Measurements from ENCODE around the gene AACS.
A peak's percentile ranks its signal among the peaks of the same experiment; 100 is the strongest.

Gene AACS

GRCh38 chr12:125187148-125187745 lies 122.0 kb downstream of the AACS start:
- DNase-seq, result no peak

- DNase-seq, result peak in 1 of 3 experiments; percentile 12
Observed at GRCh38 chr12:125187780-125188741, 122.8 kb downstream of the AACS start.

- no peak for DNase-seq
Observed at GRCh38 chr12:125189015-125189414, 123.8 kb downstream of the AACS start.

- DNase-seq, result no peak
Observed at GRCh38 chr12:125189502-125189901, 124.3 kb downstream of the AACS start.

GRCh38 chr12:125191361-125192087 lies 126.3 kb downstream of the AACS start:
- no peak for DNase-seq

- DNase-seq, result no peak
Observed at GRCh38 chr12:125192690-125193221, 127.5 kb downstream of the AACS start.

Data from NCI-H1417 (cell line).